Mesenchymal stem cell (in vitro differentiated cells and primary cell): ENCODE results near the gene POTEH.
"Not testable (repeated sequence)": the region's sequence is repeated elsewhere in the genome, so short reads cannot be mapped to it uniquely, and the experiment has no call there.

Source experiments
- DNase-seq: peaks from one replicate; pipeline ENCODE4 v3.0.0-alpha.2; 2013
- H2AFZ ChIP-seq: one replicate; pipeline ENCODE4 v1.6.1; 2013; ENCODE audit warnings: low read depth, mild to moderate bottlenecking, control low read depth, inconsistent platforms, low read length, moderate library complexity
- H2AK5ac ChIP-seq: 2 replicates; pipeline ENCODE4 v1.6.1; 2013; ENCODE audit warnings: low read length, moderate library complexity, mild to moderate bottlenecking, inconsistent platforms; ENCODE audit not compliant: severe bottlenecking
- H2BK120ac ChIP-seq: one replicate; pipeline ENCODE4 v1.6.1; 2013; ENCODE audit warnings: low read depth, mild to moderate bottlenecking, inconsistent platforms, low read length, moderate library complexity
- H2BK12ac ChIP-seq, 2 experiments: one replicate each; pipeline ENCODE4 v1.6.1; 2013; ENCODE audit warnings: inconsistent platforms in 2 of 2, low read length in 2 of 2, mild to moderate bottlenecking in 2 of 2, moderate library complexity in 2 of 2, control low read depth in 1 of 2
- H2BK15ac ChIP-seq: one replicate; pipeline ENCODE4 v1.6.1; 2013; ENCODE audit warnings: mild to moderate bottlenecking, low read depth, inconsistent platforms; ENCODE audit not compliant: poor library complexity, severe bottlenecking
- H2BK5ac ChIP-seq: 2 replicates; pipeline ENCODE4 v1.6.1; 2013; ENCODE audit warnings: low read depth, mild to moderate bottlenecking, low read length, control low read depth, inconsistent platforms; ENCODE audit not compliant: poor library complexity, severe bottlenecking
- H3K14ac ChIP-seq, 2 experiments: one replicate each; pipeline ENCODE4 v1.6.1; 2013; ENCODE audit warnings: inconsistent platforms in 2 of 2, low read length in 2 of 2, control low read depth in 1 of 2, mild to moderate bottlenecking in 1 of 2, moderate library complexity in 1 of 2
- H3K18ac ChIP-seq, 2 experiments: one replicate each; pipeline ENCODE4 v1.6.1; 2013; ENCODE audit warnings: inconsistent platforms in 2 of 2, low read length in 2 of 2, control low read depth in 1 of 2, low read depth in 1 of 2, mild to moderate bottlenecking in 1 of 2
- H3K23ac ChIP-seq, 2 experiments: one replicate each; pipeline ENCODE4 v1.6.1; 2013; ENCODE audit warnings: inconsistent platforms in 2 of 2, low read length in 2 of 2, mild to moderate bottlenecking in 2 of 2, moderate library complexity in 2 of 2, control low read depth in 1 of 2
- H3K27ac ChIP-seq: 2 replicates; pipeline ENCODE4 v1.5.1; 2013; ENCODE audit warnings: mild to moderate bottlenecking, moderate library complexity, low read length, control low read depth, inconsistent platforms; ENCODE audit not compliant: poor library complexity, severe bottlenecking
- H3K27me3 ChIP-seq, 2 experiments: 2 replicates each; pipeline versions ENCODE4 v1.6.1 to v1.7.0; 2013; ENCODE audit warnings: low read length in 2 of 2, mild to moderate bottlenecking in 2 of 2, moderate library complexity in 2 of 2, control low read depth in 1 of 2, inconsistent platforms in 1 of 2; ENCODE audit not compliant: control insufficient read depth in 1 of 2, insufficient read depth in 1 of 2
- H3K36me3 ChIP-seq, 2 experiments: 2 replicates each; pipeline versions ENCODE4 v1.6.1 to v1.7.0; 2013; ENCODE audit warnings: low read length in 2 of 2, control low read depth in 1 of 2, inconsistent platforms in 1 of 2, low read depth in 1 of 2, mild to moderate bottlenecking in 1 of 2; ENCODE audit not compliant: insufficient read depth in 2 of 2, control insufficient read depth in 1 of 2
- H3K4ac ChIP-seq, 2 experiments: one replicate each; pipeline ENCODE4 v1.6.1; 2013; ENCODE audit warnings: inconsistent platforms in 2 of 2, low read length in 2 of 2, mild to moderate bottlenecking in 2 of 2, moderate library complexity in 2 of 2, control low read depth in 1 of 2, low read depth in 1 of 2
- H3K4me1 ChIP-seq: 2 replicates; pipeline ENCODE4 v1.6.1; 2013; ENCODE audit warnings: low read depth, low read length, control low read depth; ENCODE audit not compliant: control insufficient read depth, insufficient read depth
- H3K4me2 ChIP-seq: 2 replicates; pipeline ENCODE4 v1.6.1; 2013; ENCODE audit warnings: low read length, mild to moderate bottlenecking, inconsistent platforms; ENCODE audit not compliant: poor library complexity, severe bottlenecking
- H3K4me3 ChIP-seq, 2 experiments: 2 replicates each; pipeline versions ENCODE4 v1.5.1 to v1.7.0; 2013; ENCODE audit warnings: low read length in 2 of 2, mild to moderate bottlenecking in 2 of 2, control low read depth in 1 of 2, low read depth in 1 of 2; ENCODE audit not compliant: insufficient read depth in 1 of 2
- H3K79me1 ChIP-seq: replicated peaks from 2 replicates; pipeline ENCODE4 v1.6.1; 2013; ENCODE audit warnings: mild to moderate bottlenecking, control low read depth, low read length, inconsistent platforms; ENCODE audit not compliant: poor library complexity, severe bottlenecking
- H3K9ac ChIP-seq: 2 replicates; pipeline ENCODE4 v1.7.0; 2013; ENCODE audit warnings: mild to moderate bottlenecking, low read length, moderate library complexity
- H3K9me3 ChIP-seq: 2 replicates; pipeline ENCODE4 v1.7.0; 2013; ENCODE audit warnings: mild to moderate bottlenecking, low read length; ENCODE audit not compliant: control insufficient read depth
- H4K8ac ChIP-seq: one replicate; pipeline ENCODE4 v1.6.1; 2013; ENCODE audit warnings: inconsistent platforms, mild to moderate bottlenecking, low read length, moderate library complexity
- H4K91ac ChIP-seq: one replicate; pipeline ENCODE4 v1.6.1; 2013; ENCODE audit warnings: mild to moderate bottlenecking, low read length, inconsistent platforms
- WGBS: methylation state at CpG from one replicate; pipeline ENCODE4 v1.1.7; 2013; ENCODE audit warnings: mixed read lengths; 5-methylcytosine and 5-hydroxymethylcytosine counted together

The POTEH gene

GRCh38 chr22:15669430-15669829 lies 20.4 kb upstream of the POTEH start:
- DNase-seq: not testable (repeated sequence)

DNA sequence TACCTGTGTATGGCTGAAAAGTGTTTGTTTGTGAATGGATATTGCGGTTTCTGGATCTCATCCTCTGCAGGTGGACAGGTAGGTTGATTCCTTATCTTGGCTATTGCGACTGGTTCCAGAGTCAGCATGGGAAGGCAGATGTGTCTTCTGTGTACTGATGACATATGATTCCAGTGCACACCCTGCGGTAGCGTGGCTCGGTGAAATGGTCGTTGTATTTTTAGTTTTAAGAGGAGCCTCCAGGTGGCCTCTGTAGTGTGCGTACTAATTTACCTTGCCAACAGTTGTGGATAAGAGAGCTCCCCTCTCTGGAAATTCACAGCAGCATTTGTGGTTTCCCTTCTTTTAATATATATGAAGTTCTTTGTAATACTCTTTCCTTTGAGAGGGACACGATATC lies 10.1 kb upstream of the POTEH start:
- not testable (repeated sequence) for H3K79me1 ChIP-seq, H3K9me3 ChIP-seq, H3K27me3 ChIP-seq, H3K23ac ChIP-seq, H3K36me3 ChIP-seq, H2BK5ac ChIP-seq, H3K4me1 ChIP-seq, H3K14ac ChIP-seq, H3K27ac ChIP-seq, H3K4me3 ChIP-seq, H2AK5ac ChIP-seq, H2BK120ac ChIP-seq, H2AFZ ChIP-seq, H3K18ac ChIP-seq, H2BK15ac ChIP-seq, H4K8ac ChIP-seq, H3K4ac ChIP-seq, DNase-seq, H3K4me2 ChIP-seq, H4K91ac ChIP-seq, H2BK12ac ChIP-seq, H3K9ac ChIP-seq
- 84% methylated on average over 4 of the region's 8 CpGs for WGBS

More at GRCh38 chr22:15669430-15669829, 20.4 kb upstream of the POTEH start:
- not testable (repeated sequence) for H3K9ac ChIP-seq, H2BK120ac ChIP-seq, H3K36me3 ChIP-seq, H2BK12ac ChIP-seq, H3K4me1 ChIP-seq, H3K27me3 ChIP-seq, H3K79me1 ChIP-seq, H3K4me3 ChIP-seq, H2AFZ ChIP-seq, H4K91ac ChIP-seq, H3K23ac ChIP-seq, H2AK5ac ChIP-seq, H3K4me2 ChIP-seq, H3K14ac ChIP-seq, H2BK15ac ChIP-seq, H4K8ac ChIP-seq, H3K9me3 ChIP-seq, H3K27ac ChIP-seq, H3K4ac ChIP-seq, H3K18ac ChIP-seq, H2BK5ac ChIP-seq
- no CpG with 5 or more reads among the region's 12 CpGs for WGBS

DNA sequence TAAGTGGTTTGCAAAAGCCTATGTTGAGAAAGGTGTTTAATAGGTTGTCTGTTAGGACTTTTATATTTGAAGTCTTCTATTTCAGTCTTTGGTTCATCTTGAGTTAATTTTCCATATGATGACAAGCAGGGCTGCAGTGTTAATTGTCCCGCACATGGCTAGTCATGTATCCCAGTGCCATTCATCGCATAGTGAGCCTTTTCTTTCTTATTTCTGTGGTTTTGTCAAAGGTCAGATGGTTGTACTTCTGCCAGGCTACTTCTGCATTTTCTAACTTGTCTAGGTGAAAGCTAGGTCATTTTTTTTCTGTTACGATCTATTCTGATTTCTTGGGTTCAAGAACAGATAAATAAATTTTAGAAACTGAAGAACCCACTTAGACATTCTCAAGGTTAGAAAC lies 5.7 kb upstream of the POTEH start:
- H3K27me3 ChIP-seq, H3K4ac ChIP-seq, H4K91ac ChIP-seq, H3K9ac ChIP-seq, H3K4me3 ChIP-seq, H2AK5ac ChIP-seq, H4K8ac ChIP-seq, DNase-seq, H2BK12ac ChIP-seq, H2BK5ac ChIP-seq, H3K4me1 ChIP-seq, H3K14ac ChIP-seq, H3K23ac ChIP-seq, H2AFZ ChIP-seq, H3K4me2 ChIP-seq, H3K27ac ChIP-seq, H3K9me3 ChIP-seq, H2BK120ac ChIP-seq, H3K36me3 ChIP-seq, H3K18ac ChIP-seq, H3K79me1 ChIP-seq, H2BK15ac ChIP-seq: not testable (repeated sequence)
- WGBS: no CpG with 5 or more reads among the region's 3 CpGs

GRCh38 chr22:15684695-15685094 lies 5.1 kb upstream of the POTEH start:
- not testable (repeated sequence) for DNase-seq
- no CpG with 5 or more reads among the region's 6 CpGs for WGBS

More at GRCh38 chr22:15684695-15685094, 5.1 kb upstream of the POTEH start:
- H2AK5ac ChIP-seq, H3K23ac ChIP-seq, H3K18ac ChIP-seq, H3K36me3 ChIP-seq, H2BK5ac ChIP-seq, H3K4me1 ChIP-seq, H3K4me2 ChIP-seq, H4K91ac ChIP-seq, H3K9ac ChIP-seq, H3K14ac ChIP-seq, H3K4ac ChIP-seq, H2BK12ac ChIP-seq, H4K8ac ChIP-seq, H2AFZ ChIP-seq, H3K4me3 ChIP-seq, H3K27me3 ChIP-seq, H3K27ac ChIP-seq, H2BK15ac ChIP-seq, H3K79me1 ChIP-seq, H3K9me3 ChIP-seq, H2BK120ac ChIP-seq: not testable (repeated sequence)
